ENCODE results near the gene KDM7A. TPM values are rescaled to one million over a fixed set of nuclear protein-coding genes. Genes with fewer than 3 reads are reported as not detected.

Gene KDM7A
- total RNA-seq, 1 donor from 2014 or later = 4.9 TPM

GRCh38 chr7:140190588-140190987 is 13.8 kb upstream of the KDM7A start:
- no peak overlapping the region for H3K27ac Mint-ChIP-seq (ENCODE audit: unreplicated experiment)
- peaks cover 32% of the 10 kb centered on the region for H3K27me3 Mint-ChIP-seq (ENCODE audit: low read depth)
- H3K4me3 Mint-ChIP-seq = no peak overlapping the region
- no peak for DNase-seq (ENCODE audit: low read depth, low spot score)
- H3K9me3 Mint-ChIP-seq = no peaks in the 10 kb centered on the region
- H3K4me1 Mint-ChIP-seq = no peaks in the 10 kb centered on the region
- no peak for TF ChIP-seq CTCF (conservative IDR thresholded peaks at IDR 0.05)
- H3K36me3 Mint-ChIP-seq (ENCODE audit: low read depth) = no peaks in the 10 kb centered on the region

GRCh38 chr7:140189917-140190316 is 13.1 kb upstream of the KDM7A start:
- no peak for TF ChIP-seq CTCF (conservative IDR thresholded peaks at IDR 0.05)
- H3K27ac Mint-ChIP-seq (ENCODE audit: unreplicated experiment) = no peak overlapping the region
- peaks cover 37% of the 10 kb centered on the region for H3K27me3 Mint-ChIP-seq (ENCODE audit: low read depth)
- no peak for DNase-seq (ENCODE audit: low read depth, low spot score)
- no peaks in the 10 kb centered on the region for H3K36me3 Mint-ChIP-seq (ENCODE audit: low read depth)
- H3K4me1 Mint-ChIP-seq = no peaks in the 10 kb centered on the region
- no peaks in the 10 kb centered on the region for H3K9me3 Mint-ChIP-seq
- no peak overlapping the region for H3K4me3 Mint-ChIP-seq

GRCh38 chr7:140182917-140183316 is 6.1 kb upstream of the KDM7A start:
- Mint-ChIP-seq H3K36me3 (ENCODE audit: low read depth) (no peaks in the 10 kb centered on the region), H3K27ac (ENCODE audit: unreplicated experiment) (no peak overlapping the region)
- no peak for TF ChIP-seq CTCF (conservative IDR thresholded peaks at IDR 0.05)

GRCh38 chr7:140179339-140179738 is 2.6 kb upstream of the KDM7A start:
- H3K4me3 Mint-ChIP-seq = peak overlapping the region; percentile 47
- no peak for TF ChIP-seq CTCF (conservative IDR thresholded peaks at IDR 0.05)
- peaks cover 16% of the 10 kb centered on the region for H3K4me1 Mint-ChIP-seq
- no peak for DNase-seq (ENCODE audit: low read depth, low spot score)
- peaks cover 68% of the 10 kb centered on the region for H3K27me3 Mint-ChIP-seq (ENCODE audit: low read depth)
- H3K36me3 Mint-ChIP-seq (ENCODE audit: low read depth) = no peaks in the 10 kb centered on the region
- H3K27ac Mint-ChIP-seq (ENCODE audit: unreplicated experiment) = no peak overlapping the region
- no peaks in the 10 kb centered on the region for H3K9me3 Mint-ChIP-seq

More at GRCh38 chr7:140182917-140183316, 6.1 kb upstream of the KDM7A start:
- no peak overlapping the region for H3K4me3 Mint-ChIP-seq
- H3K4me1 Mint-ChIP-seq = peaks cover 3% of the 10 kb centered on the region
- peaks cover 74% of the 10 kb centered on the region for H3K27me3 Mint-ChIP-seq (ENCODE audit: low read depth)
- H3K9me3 Mint-ChIP-seq = no peaks in the 10 kb centered on the region
- DNase-seq (ENCODE audit: low read depth, low spot score) = no peak

GRCh38 chr7:140176122-140176701 is 571 bp downstream of the KDM7A start:
- TF ChIP-seq CTCF (conservative IDR thresholded peaks at IDR 0.05) = no peak
- peaks cover 37% of the 10 kb centered on the region for H3K27me3 Mint-ChIP-seq (ENCODE audit: low read depth)
- peaks cover 16% of the 10 kb centered on the region for H3K4me1 Mint-ChIP-seq
- peak overlapping the region; percentile 97 for H3K4me3 Mint-ChIP-seq
- H3K36me3 Mint-ChIP-seq (ENCODE audit: low read depth) = no peaks in the 10 kb centered on the region
- H3K27ac Mint-ChIP-seq (ENCODE audit: unreplicated experiment) = no peak overlapping the region
- peak; percentile 21 for DNase-seq (ENCODE audit: low read depth, low spot score)
- no peaks in the 10 kb centered on the region for H3K9me3 Mint-ChIP-seq
